OCI-LY7 (cell line): Measurements from ENCODE around the gene RORC. TPM values are rescaled to one million over a fixed set of nuclear protein-coding genes. Genes with fewer than 3 reads are reported as not detected.

Experiments
- BruUV-seq: library from RNA; stranded (reverse); fragments of 400-500 nt; replicated peaks from 2 replicates; lab custom pipeline; 2021; lab: Mats Ljungman, UMichigan
- CTCF ChIA-PET: fragments of 300-600 bp; sonication (Branson Sonifier 250); formaldehyde crosslinking; loops from one replicate; lab custom pipeline; 2022; ENCODE audit warnings: antibody characterized with exemption; ENCODE audit not compliant: unreplicated experiment; lab: Charles Lee
- POLR2A ChIA-PET: fragments of 300-600 bp; sonication (Branson Sonifier 250); formaldehyde crosslinking; loops from one replicate; lab custom pipeline; 2022; ENCODE audit warnings: antibody characterized with exemption; lab: Charles Lee
- DNase-seq: peaks from one replicate; pipeline ENCODE4 v3.0.0-alpha.2; 2015; ENCODE audit warnings: low spot score
- H2AFZ ChIP-seq: fragments of 200-600 bp; sonication (generic), shearing (Covaris generic); 2 replicates; pipeline ENCODE4 v1.6.1; 2014; ENCODE audit warnings: mild to moderate bottlenecking, antibody characterized with exemption, low read length, moderate library complexity
- H3K27ac ChIP-seq: fragments of 200-600 bp; sonication (generic); 2 replicates; pipeline ENCODE4 v1.5.1; 2014; ENCODE audit warnings: mixed run types, low read depth, mild to moderate bottlenecking, moderate library complexity, low read length, inconsistent platforms; ENCODE audit not compliant: poor library complexity, severe bottlenecking
- H3K36me3 ChIP-seq: fragments of 200-600 bp; sonication (generic); 2 replicates; pipeline ENCODE4 v1.6.1; 2014; ENCODE audit warnings: mild to moderate bottlenecking, antibody characterized with exemption, low read length, moderate library complexity, mixed read lengths; ENCODE audit not compliant: insufficient read depth
- H3K4me1 ChIP-seq: fragments of 200-600 bp; sonication (generic); 2 replicates; pipeline ENCODE4 v1.5.1; 2014; ENCODE audit warnings: mild to moderate bottlenecking, low read length; ENCODE audit not compliant: insufficient read depth, poor library complexity, severe bottlenecking
- H3K4me2 ChIP-seq: fragments of 200-600 bp; sonication (generic); 2 replicates; pipeline ENCODE4 v1.6.1; 2014; ENCODE audit warnings: mild to moderate bottlenecking, low read length
- H3K4me3 ChIP-seq: fragments of 200-600 bp; sonication (generic); 2 replicates; pipeline ENCODE4 v1.5.1; 2014; ENCODE audit warnings: mild to moderate bottlenecking, low read depth, low read length; ENCODE audit not compliant: poor library complexity, severe bottlenecking
- H3K79me2 ChIP-seq: fragments of 200-600 bp; sonication (generic); 2 replicates; pipeline ENCODE4 v1.6.1; 2016; ENCODE audit warnings: low read depth, mild to moderate bottlenecking, low read length, moderate library complexity, mixed read lengths; ENCODE audit not compliant: insufficient read depth
- H3K9me2 ChIP-seq: fragments of 200-600 bp; sonication (generic); 2 replicates; pipeline ENCODE4 v1.6.1; 2016; ENCODE audit warnings: mild to moderate bottlenecking, low read length, mixed read lengths; ENCODE audit not compliant: insufficient read depth
- H3K9me3 ChIP-seq: fragments of 200-600 bp; sonication (generic); 2 replicates; pipeline ENCODE4 v1.6.1; 2014; ENCODE audit warnings: mild to moderate bottlenecking, mixed run types, low read length, mixed read lengths
- H4K20me1 ChIP-seq: fragments of 200-600 bp; sonication (generic); 2 replicates; pipeline ENCODE4 v1.6.1; 2014; ENCODE audit warnings: mild to moderate bottlenecking, antibody characterized with exemption, low read length, moderate library complexity, mixed read lengths; ENCODE audit not compliant: insufficient read depth
- EZH2phosphoT487 ChIP-seq: fragments of 200-600 bp; sonication (generic); IDR thresholded peaks from 2 replicates; pipeline ENCODE4 v1.6.1; 2018; ENCODE audit warnings: low read depth, borderline replicate concordance, mild to moderate bottlenecking, mixed run types, antibody characterized with exemption, low read length, moderate library complexity, mixed read lengths
- intact Hi-C: fragments of 100-400 bp; cut with micrococcal nuclease; formaldehyde crosslinking; loops from one replicate; pipeline ENCODE4 v1.10.0; 2022; ENCODE audit not compliant: unreplicated experiment
- total RNA-seq, 2 experiments: library from RNA; depleted of rRNA in 1 of 2; stranded (reverse); fragments of >200 nt in 1 of 2; shearing (Covaris generic) in 1 of 2; gene quantifications; 2 replicates each; pipeline ENCODE4 v1.2.3, GENCODE V29; 2014 to 2022
- TF ChIP-seq, protein P1 (sequence below): fragments of 200-600 bp; sonication (generic); conservative IDR thresholded peaks from 2 replicates; pipeline ENCODE4 v1.5.1; 2014; ENCODE audit warnings: mild to moderate bottlenecking, antibody characterized with exemption, low read length, moderate library complexity, mixed read lengths

Gene RORC
- total RNA-seq, 2 experiments from 2014 or later = not detected

DNA sequence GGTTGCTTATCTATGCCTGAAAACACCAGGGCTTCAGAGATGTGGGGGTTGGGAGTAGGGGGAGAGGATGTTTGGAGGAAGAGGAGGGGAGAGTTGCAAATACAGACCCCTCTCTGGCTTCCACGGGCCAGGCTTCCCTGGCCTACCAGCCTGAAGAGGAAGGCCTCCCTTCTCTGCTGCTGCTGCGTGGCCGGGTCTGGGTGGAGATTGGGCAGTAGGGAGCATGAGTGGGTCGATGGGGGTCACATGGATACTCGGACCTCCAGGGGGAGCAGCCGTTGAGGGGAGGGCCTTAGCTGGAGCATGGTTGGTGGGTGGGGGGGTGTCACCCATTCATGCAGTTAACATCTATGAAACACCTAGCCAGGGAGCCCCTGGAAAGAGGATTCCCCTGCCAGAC is 1.5 kb downstream of the RORC start:
- Histone ChIP-seq H3K4me2 (no peak overlapping the region), H3K27ac (no peak overlapping the region)

DNA sequence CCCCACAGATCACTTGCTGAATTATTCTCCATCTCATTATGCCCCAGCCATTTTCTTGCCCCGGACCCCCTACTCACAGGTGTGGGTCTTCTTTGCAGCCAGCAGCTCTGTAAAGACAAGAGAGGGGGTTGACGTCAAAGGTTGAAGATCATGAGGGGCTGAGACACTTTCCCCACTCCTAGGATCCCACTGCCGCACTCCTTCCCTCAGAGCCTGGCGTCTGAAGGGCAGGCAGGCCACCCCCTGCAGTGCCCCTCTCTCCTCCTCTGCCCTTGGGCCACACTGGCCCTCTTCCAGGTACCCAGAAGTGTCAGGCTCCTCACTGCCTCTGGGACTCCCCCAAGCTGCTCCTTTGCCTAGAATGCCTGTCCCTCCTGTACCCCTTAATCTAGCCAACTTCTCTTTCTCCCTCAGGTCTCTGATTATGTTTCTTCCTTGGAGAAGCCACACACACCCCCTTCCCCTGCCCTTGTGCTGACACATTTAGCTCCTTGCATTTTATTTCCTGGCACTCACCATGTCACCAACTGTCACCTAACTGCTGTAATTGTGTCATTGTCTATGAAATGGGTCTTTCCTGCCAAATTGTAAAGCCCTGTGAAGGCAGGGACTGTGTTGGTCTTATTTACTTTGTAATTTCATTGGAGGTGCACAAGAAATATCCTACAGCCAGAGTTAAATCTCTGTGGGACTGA is 2.1 kb downstream of the RORC start:
- Histone ChIP-seq H3K9me2 (no peaks in the 10 kb centered on the region), H4K20me1 (no peaks in the 10 kb centered on the region), H3K36me3 (no peaks in the 10 kb centered on the region), H3K27ac (no peak overlapping the region), H3K4me2 (no peak overlapping the region), H3K79me2 (no peaks in the 10 kb centered on the region), H3K4me3 (no peak overlapping the region), H3K4me1 (peaks cover 11% of the 10 kb centered on the region), H3K9me3 (no peaks in the 10 kb centered on the region), H2AFZ (no peak overlapping the region)
- CTCF ChIA-PET = no interaction called here
- POLR2A ChIA-PET = no interaction called here
- intact Hi-C loops = loop anchor here (5.0 kb wide), 1 partner anchor 387 kb away; no protein-coding TSS in a partner anchor
- BruUV-seq = no TSS peak
- no peak for DNase-seq
- TF ChIP-seq, protein P1, sequence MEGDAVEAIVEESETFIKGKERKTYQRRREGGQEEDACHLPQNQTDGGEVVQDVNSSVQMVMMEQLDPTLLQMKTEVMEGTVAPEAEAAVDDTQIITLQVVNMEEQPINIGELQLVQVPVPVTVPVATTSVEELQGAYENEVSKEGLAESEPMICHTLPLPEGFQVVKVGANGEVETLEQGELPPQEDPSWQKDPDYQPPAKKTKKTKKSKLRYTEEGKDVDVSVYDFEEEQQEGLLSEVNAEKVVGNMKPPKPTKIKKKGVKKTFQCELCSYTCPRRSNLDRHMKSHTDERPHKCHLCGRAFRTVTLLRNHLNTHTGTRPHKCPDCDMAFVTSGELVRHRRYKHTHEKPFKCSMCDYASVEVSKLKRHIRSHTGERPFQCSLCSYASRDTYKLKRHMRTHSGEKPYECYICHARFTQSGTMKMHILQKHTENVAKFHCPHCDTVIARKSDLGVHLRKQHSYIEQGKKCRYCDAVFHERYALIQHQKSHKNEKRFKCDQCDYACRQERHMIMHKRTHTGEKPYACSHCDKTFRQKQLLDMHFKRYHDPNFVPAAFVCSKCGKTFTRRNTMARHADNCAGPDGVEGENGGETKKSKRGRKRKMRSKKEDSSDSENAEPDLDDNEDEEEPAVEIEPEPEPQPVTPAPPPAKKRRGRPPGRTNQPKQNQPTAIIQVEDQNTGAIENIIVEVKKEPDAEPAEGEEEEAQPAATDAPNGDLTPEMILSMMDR = no peak
- TF ChIP-seq EZH2phosphoT487 = no peak

More for the DNA sequence above, 1.5 kb downstream of the RORC start:
- DNase-seq = no peak
- Histone ChIP-seq H3K9me2 (no peaks in the 10 kb centered on the region), H2AFZ (no peak overlapping the region), H3K9me3 (no peaks in the 10 kb centered on the region), H3K4me1 (peaks cover 11% of the 10 kb centered on the region), H3K4me3 (no peak overlapping the region), H3K36me3 (no peaks in the 10 kb centered on the region), H3K79me2 (no peaks in the 10 kb centered on the region), H4K20me1 (no peaks in the 10 kb centered on the region)
- POLR2A ChIA-PET = no interaction called here
- BruUV-seq = no TSS peak
- intact Hi-C loops = loop anchor here (5.0 kb wide), 1 partner anchor 388 kb away; no protein-coding TSS in a partner anchor
- CTCF ChIA-PET = interaction anchor here (0.6 kb wide), 2 partner anchors 10 to 236 kb away, joined by 4 to 13 read pairs; no protein-coding TSS in a partner anchor
- TF ChIP-seq EZH2phosphoT487 = no peak
- TF ChIP-seq, protein P1 = no peak

DNA sequence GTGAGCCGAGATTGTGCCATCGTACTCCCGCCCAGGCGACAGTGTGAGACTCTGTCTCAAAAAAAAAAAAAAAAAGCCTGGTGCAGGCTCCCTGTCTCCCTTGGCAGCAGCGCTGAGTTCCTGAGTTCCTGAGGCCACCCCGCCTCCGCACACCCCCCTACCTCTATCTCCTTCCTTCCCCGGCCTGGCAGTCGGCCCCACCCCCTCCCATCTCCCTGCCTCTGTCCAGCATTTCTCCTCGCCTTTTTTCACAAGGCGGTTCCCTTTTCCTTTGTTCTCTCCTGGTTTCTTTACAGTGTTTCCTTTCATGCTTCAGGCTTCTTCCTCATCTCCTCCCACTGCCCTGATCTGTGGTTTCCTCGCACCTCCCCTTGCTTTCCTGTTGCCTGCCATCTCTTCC is 2.7 kb downstream of the RORC start:
- ChIA-PET CTCF (interaction anchor here (0.7 kb wide), 1 partner anchor 87 kb away, joined by 3 read pairs; no protein-coding TSS in a partner anchor), POLR2A (no interaction called here)
- peaks cover 11% of the 10 kb centered on the region for H3K4me1 ChIP-seq
- no peak overlapping the region for H3K27ac ChIP-seq
- no peak overlapping the region for H3K4me3 ChIP-seq
- no peaks in the 10 kb centered on the region for H3K9me2 ChIP-seq
- TF ChIP-seq EZH2phosphoT487 = no peak
- TF ChIP-seq, protein P1 = no peak
- no peak overlapping the region for H2AFZ ChIP-seq
- no peak for DNase-seq
- H3K4me2 ChIP-seq = no peak overlapping the region
- no peaks in the 10 kb centered on the region for H3K36me3 ChIP-seq
- BruUV-seq = no TSS peak
- H3K79me2 ChIP-seq = no peaks in the 10 kb centered on the region
- intact Hi-C loops = no loop called here
- H3K9me3 ChIP-seq = no peaks in the 10 kb centered on the region
- H4K20me1 ChIP-seq = no peaks in the 10 kb centered on the region
